K562 (cell line): ENCODE measurements around the gene SCUBE1. TPM values are rescaled to one million over a fixed set of nuclear protein-coding genes. Genes with fewer than 3 reads are reported as not detected.

Experiments used
- DEAF1 ChIP-seq: fragments of 450-650 bp; formaldehyde crosslinking; IDR thresholded peaks from 2 replicates; pipeline ENCODE4 v1.4.0; 2020; ENCODE audit warnings: mild to moderate bottlenecking, moderate library complexity
- NR2C1 ChIP-seq, 2 experiments: fragments of 450-650 bp; IDR thresholded peaks; 2 replicates each; pipeline ENCODE4 v1.6.1; 2017; ENCODE audit warnings: mild to moderate bottlenecking in 2 of 2, antibody characterized with exemption in 1 of 2, inconsistent platforms in 1 of 2, missing compliant biosample characterization in 1 of 2, missing genetic modification characterization in 1 of 2
- SLC30A9 ChIP-seq: fragments of 250-450 bp; sonication (Bioruptor Pico); IDR thresholded peaks from 2 replicates; pipeline ENCODE4 v1.8.0; 2022; ENCODE audit warnings: mild to moderate bottlenecking, moderate library complexity
- TOE1 ChIP-seq, 2 experiments: fragments of 450-650 bp in 1 of 2; sonication (generic) in 1 of 2; formaldehyde crosslinking in 1 of 2; IDR thresholded peaks; 2 replicates each; pipeline versions ENCODE4 v1.7.1 to v1.8.0; 2016 to 2022; ENCODE audit warnings: borderline replicate concordance in 2 of 2, mild to moderate bottlenecking in 2 of 2, antibody characterized with exemption in 1 of 2, inconsistent platforms in 1 of 2, low read depth in 1 of 2, missing genetic modification reagents in 1 of 2, moderate library complexity in 1 of 2
- ZFP91 ChIP-seq: sonication (generic); formaldehyde crosslinking; IDR thresholded peaks from 2 replicates; pipeline ENCODE4 v1.8.0; 2022; ENCODE audit warnings: mild to moderate bottlenecking, missing genetic modification reagents
- ZNF347 ChIP-seq: fragments of 450-650 bp; formaldehyde crosslinking; IDR thresholded peaks from 2 replicates; pipeline ENCODE4 v1.4.0; 2020; ENCODE audit warnings: low read depth, mild to moderate bottlenecking, moderate library complexity
- ZNF696 ChIP-seq: fragments of 250-450 bp; sonication (Bioruptor Pico); conservative IDR thresholded peaks from 2 replicates; pipeline ENCODE4 v1.4.0; 2020; ENCODE audit warnings: mild to moderate bottlenecking, moderate library complexity
- polyA plus RNA-seq, 8 experiments: library from polyadenylated mRNA; depleted of rRNA in 4 of 8; stranded (reverse) in 5 of 8; unstranded in 3 of 8; fragments of >200 nt; fragmentation: Nextera tagmentation in 2 of 8; fragmentation: Illumina TruSeq in 1 of 8; extraction: Ambion mirVana in 2 of 8; extraction: Trizol in 1 of 8; gene quantifications; 2 replicates each; pipeline versions ENCODE4 v1.2.1 to v1.2.3, GENCODE V29; 2011 to 2014; ENCODE audit warnings: inconsistent platforms in 1 of 8, missing spikeins in 1 of 8
- total RNA-seq, 7 experiments: library from RNA; depleted of rRNA in 6 of 7; stranded (reverse); fragments of >200 nt in 6 of 7; fragmentation: Illumina TruSeq in 2 of 7; extraction: Trizol in 2 of 7; gene quantifications; 2 replicates each; pipeline versions ENCODE4 v1.2.1 to v1.2.3, GENCODE V29; 2011 to 2021; ENCODE audit warnings: low replicate concordance in 1 of 7
- TF ChIP-seq, protein P1 (sequence below): fragments of 200-600 bp; sonication (generic); IDR thresholded peaks from one replicate; pipeline ENCODE4 v1.6.1; 2012; ENCODE audit warnings: mild to moderate bottlenecking, low read depth, low read length, inconsistent platforms

SCUBE1 gene
- total and polyA plus RNA-seq, 9 of the 15 experiments (the other 6 are each of a cell fraction or from before 2014, with no cell fraction given): 0.03 to 0.47 (median 0.29) TPM; not detected in 6

GRCh38 chr22:43293655-43294392 lies 49.3 kb downstream of the SCUBE1 start (continued):
- TF ChIP-seq DEAF1 (no peak), ZNF696 (CRISPR knock-in tag) (no peak), ZFP91 (CRISPR knock-in tag) (no peak), TOE1 (IDR thresholded peaks at IDR 0.05; ENCODE audit: borderline replicate concordance) (peak; percentile 77; the same call in 1 of the 2 replicates), TOE1 (CRISPR knock-in tag; IDR thresholded peaks at IDR 0.05; ENCODE audit: borderline replicate concordance, low read depth) (no peak), SLC30A9 (no peak), NR2C1 (IDR thresholded peaks at IDR 0.05) (no peak), NR2C1 (tag; IDR thresholded peaks at IDR 0.05) (peak; percentile 31; the same call in 1 of the 2 replicates), ZNF347 (CRISPR knock-in tag) (no peak)
- TF ChIP-seq, protein P1, sequence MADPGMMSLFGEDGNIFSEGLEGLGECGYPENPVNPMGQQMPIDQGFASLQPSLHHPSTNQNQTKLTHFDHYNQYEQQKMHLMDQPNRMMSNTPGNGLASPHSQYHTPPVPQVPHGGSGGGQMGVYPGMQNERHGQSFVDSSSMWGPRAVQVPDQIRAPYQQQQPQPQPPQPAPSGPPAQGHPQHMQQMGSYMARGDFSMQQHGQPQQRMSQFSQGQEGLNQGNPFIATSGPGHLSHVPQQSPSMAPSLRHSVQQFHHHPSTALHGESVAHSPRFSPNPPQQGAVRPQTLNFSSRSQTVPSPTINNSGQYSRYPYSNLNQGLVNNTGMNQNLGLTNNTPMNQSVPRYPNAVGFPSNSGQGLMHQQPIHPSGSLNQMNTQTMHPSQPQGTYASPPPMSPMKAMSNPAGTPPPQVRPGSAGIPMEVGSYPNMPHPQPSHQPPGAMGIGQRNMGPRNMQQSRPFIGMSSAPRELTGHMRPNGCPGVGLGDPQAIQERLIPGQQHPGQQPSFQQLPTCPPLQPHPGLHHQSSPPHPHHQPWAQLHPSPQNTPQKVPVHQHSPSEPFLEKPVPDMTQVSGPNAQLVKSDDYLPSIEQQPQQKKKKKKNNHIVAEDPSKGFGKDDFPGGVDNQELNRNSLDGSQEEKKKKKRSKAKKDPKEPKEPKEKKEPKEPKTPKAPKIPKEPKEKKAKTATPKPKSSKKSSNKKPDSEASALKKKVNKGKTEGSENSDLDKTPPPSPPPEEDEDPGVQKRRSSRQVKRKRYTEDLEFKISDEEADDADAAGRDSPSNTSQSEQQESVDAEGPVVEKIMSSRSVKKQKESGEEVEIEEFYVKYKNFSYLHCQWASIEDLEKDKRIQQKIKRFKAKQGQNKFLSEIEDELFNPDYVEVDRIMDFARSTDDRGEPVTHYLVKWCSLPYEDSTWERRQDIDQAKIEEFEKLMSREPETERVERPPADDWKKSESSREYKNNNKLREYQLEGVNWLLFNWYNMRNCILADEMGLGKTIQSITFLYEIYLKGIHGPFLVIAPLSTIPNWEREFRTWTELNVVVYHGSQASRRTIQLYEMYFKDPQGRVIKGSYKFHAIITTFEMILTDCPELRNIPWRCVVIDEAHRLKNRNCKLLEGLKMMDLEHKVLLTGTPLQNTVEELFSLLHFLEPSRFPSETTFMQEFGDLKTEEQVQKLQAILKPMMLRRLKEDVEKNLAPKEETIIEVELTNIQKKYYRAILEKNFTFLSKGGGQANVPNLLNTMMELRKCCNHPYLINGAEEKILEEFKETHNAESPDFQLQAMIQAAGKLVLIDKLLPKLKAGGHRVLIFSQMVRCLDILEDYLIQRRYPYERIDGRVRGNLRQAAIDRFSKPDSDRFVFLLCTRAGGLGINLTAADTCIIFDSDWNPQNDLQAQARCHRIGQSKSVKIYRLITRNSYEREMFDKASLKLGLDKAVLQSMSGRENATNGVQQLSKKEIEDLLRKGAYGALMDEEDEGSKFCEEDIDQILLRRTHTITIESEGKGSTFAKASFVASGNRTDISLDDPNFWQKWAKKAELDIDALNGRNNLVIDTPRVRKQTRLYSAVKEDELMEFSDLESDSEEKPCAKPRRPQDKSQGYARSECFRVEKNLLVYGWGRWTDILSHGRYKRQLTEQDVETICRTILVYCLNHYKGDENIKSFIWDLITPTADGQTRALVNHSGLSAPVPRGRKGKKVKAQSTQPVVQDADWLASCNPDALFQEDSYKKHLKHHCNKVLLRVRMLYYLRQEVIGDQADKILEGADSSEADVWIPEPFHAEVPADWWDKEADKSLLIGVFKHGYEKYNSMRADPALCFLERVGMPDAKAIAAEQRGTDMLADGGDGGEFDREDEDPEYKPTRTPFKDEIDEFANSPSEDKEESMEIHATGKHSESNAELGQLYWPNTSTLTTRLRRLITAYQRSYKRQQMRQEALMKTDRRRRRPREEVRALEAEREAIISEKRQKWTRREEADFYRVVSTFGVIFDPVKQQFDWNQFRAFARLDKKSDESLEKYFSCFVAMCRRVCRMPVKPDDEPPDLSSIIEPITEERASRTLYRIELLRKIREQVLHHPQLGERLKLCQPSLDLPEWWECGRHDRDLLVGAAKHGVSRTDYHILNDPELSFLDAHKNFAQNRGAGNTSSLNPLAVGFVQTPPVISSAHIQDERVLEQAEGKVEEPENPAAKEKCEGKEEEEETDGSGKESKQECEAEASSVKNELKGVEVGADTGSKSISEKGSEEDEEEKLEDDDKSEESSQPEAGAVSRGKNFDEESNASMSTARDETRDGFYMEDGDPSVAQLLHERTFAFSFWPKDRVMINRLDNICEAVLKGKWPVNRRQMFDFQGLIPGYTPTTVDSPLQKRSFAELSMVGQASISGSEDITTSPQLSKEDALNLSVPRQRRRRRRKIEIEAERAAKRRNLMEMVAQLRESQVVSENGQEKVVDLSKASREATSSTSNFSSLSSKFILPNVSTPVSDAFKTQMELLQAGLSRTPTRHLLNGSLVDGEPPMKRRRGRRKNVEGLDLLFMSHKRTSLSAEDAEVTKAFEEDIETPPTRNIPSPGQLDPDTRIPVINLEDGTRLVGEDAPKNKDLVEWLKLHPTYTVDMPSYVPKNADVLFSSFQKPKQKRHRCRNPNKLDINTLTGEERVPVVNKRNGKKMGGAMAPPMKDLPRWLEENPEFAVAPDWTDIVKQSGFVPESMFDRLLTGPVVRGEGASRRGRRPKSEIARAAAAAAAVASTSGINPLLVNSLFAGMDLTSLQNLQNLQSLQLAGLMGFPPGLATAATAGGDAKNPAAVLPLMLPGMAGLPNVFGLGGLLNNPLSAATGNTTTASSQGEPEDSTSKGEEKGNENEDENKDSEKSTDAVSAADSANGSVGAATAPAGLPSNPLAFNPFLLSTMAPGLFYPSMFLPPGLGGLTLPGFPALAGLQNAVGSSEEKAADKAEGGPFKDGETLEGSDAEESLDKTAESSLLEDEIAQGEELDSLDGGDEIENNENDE: no peak
